ENCODE measurements around the gene CCBE1.

CCBE1 gene

GRCh38 chr18:59561612-59562011 is 135.6 kb downstream of the CCBE1 start:
- H3K4me3 ChIP-seq (replicated peaks; ENCODE audit: insufficient read depth, low read length) = no peak overlapping the region
- DNase-seq (ENCODE audit: low read depth in 1 of 2, low spot score in 1 of 2) = no peak
- peaks cover 5% of the 10 kb centered on the region for H3K27me3 ChIP-seq (ENCODE audit: insufficient read depth, poor library complexity, severe bottlenecking)
- H3K27ac ChIP-seq (replicated peaks) = no peak overlapping the region
- TF ChIP-seq SPI1 (IDR thresholded peaks at IDR 0.05; ENCODE audit: borderline replicate concordance, low read depth) = no peak
- no peak for TF ChIP-seq REST (IDR thresholded peaks at IDR 0.05; ENCODE audit: insufficient replicate concordance, low read depth)
- no peak for TF ChIP-seq GABPA (IDR thresholded peaks at IDR 0.05; ENCODE audit: low read depth)
- no peak for TF ChIP-seq POLR2AphosphoS5 (IDR thresholded peaks at IDR 0.05; ENCODE audit: low read depth)
- no peak for TF ChIP-seq CTCF (IDR thresholded peaks at IDR 0.05; ENCODE audit: insufficient read depth, low read length)

DNA sequence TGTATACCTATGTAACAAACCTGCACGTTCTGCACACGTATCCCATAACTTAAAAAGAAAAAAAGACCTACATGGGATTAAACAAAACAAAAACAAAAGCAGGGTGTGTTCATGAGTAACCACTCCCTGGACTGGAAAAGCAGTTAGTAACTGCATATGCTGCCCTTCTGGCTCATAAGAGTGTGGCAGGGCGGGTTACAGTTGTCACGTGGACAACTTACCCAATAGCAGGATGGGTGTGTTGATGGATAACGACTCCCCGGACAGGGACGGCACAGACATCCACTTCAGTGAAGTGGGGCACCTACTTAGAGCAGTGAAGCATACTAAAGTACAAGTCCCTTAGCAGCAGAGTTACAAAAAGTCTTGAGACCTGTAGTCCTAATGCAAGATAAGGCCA is 136.7 kb downstream of the CCBE1 start:
- Histone ChIP-seq H3K27me3 (ENCODE audit: insufficient read depth, poor library complexity, severe bottlenecking) (peaks cover 5% of the 10 kb centered on the region), H3K27ac (replicated peaks) (no peak overlapping the region), H3K4me3 (replicated peaks; ENCODE audit: insufficient read depth, low read length) (no peak overlapping the region)
- TF ChIP-seq SPI1 (IDR thresholded peaks at IDR 0.05; ENCODE audit: borderline replicate concordance, low read depth) (no peak), GABPA (IDR thresholded peaks at IDR 0.05; ENCODE audit: low read depth) (no peak), POLR2AphosphoS5 (IDR thresholded peaks at IDR 0.05; ENCODE audit: low read depth) (no peak), CTCF (IDR thresholded peaks at IDR 0.05; ENCODE audit: insufficient read depth, low read length) (no peak)
- DNase-seq (ENCODE audit: low read depth in 1 of 2, low spot score in 1 of 2) = no peak

GRCh38 chr18:59559528-59559927 is 137.7 kb downstream of the CCBE1 start:
- Histone ChIP-seq H3K27me3 (ENCODE audit: insufficient read depth, poor library complexity, severe bottlenecking) (peaks cover 5% of the 10 kb centered on the region), H3K27ac (replicated peaks) (no peak overlapping the region), H3K4me3 (replicated peaks; ENCODE audit: insufficient read depth, low read length) (no peak overlapping the region)
- DNase-seq (ENCODE audit: low read depth in 1 of 2, low spot score in 1 of 2) = no peak
- no peak for TF ChIP-seq GABPA (IDR thresholded peaks at IDR 0.05; ENCODE audit: low read depth)
- no peak for TF ChIP-seq POLR2AphosphoS5 (IDR thresholded peaks at IDR 0.05; ENCODE audit: low read depth)
- TF ChIP-seq SPI1 (IDR thresholded peaks at IDR 0.05; ENCODE audit: borderline replicate concordance, low read depth) = no peak
- TF ChIP-seq REST (IDR thresholded peaks at IDR 0.05; ENCODE audit: insufficient replicate concordance, low read depth) = no peak
- no peak for TF ChIP-seq CTCF (IDR thresholded peaks at IDR 0.05; ENCODE audit: insufficient read depth, low read length)

DNA sequence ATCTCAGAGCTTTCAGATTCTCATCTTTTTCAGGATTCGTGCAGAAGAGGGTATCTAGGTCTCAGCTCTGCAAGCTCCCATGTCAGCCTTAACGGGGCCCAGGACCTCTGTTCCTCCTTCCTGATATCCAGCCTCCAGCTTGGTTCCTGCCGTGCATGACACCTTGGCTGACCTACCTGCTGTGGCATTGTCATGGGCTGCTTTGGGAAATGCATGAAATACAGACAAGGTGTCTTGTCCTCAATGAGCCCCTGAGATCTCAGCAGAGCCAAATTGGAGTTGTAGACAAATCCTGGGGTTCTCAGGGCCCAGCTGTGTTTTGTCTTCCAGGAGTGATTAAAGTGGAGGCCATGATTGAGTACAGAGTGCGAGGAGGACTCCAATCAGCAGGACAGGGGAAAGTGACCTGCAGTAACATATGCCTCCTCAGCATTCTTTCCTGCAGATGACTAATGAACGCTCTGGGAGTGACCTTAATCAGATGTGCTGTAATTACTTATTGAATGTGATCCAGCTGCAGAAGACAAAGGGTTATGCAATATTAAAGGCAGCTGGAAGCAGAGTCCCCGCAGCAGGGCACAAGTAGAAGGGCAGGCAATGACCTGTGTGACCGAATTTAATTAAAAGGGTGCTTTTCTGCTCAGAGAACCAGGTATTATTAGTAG is 141.1 kb downstream of the CCBE1 start:
- no peak overlapping the region for H3K4me3 ChIP-seq (replicated peaks; ENCODE audit: insufficient read depth, low read length)
- TF ChIP-seq CTCF (IDR thresholded peaks at IDR 0.05; ENCODE audit: insufficient read depth, low read length) (no peak), REST (IDR thresholded peaks at IDR 0.05; ENCODE audit: insufficient replicate concordance, low read depth) (no peak), SPI1 (IDR thresholded peaks at IDR 0.05; ENCODE audit: borderline replicate concordance, low read depth) (no peak), POLR2AphosphoS5 (IDR thresholded peaks at IDR 0.05; ENCODE audit: low read depth) (no peak), GABPA (IDR thresholded peaks at IDR 0.05; ENCODE audit: low read depth) (no peak)
- no peak overlapping the region for H3K27ac ChIP-seq (replicated peaks)
- DNase-seq (ENCODE audit: low read depth in 1 of 2, low spot score in 1 of 2) = no peak
- H3K27me3 ChIP-seq (ENCODE audit: insufficient read depth, poor library complexity, severe bottlenecking) = peaks cover 5% of the 10 kb centered on the region

Measured in HL-60 (cell line).